Hippocampal formation (tissue), 2 donors: ENCODE results near the gene DYRK2.
A peak's percentile ranks its signal among the peaks of the same experiment; 100 is the strongest.

Experiments
- DNase-seq, 2 donors: peaks; one replicate each; lab custom pipeline; 2025; lab: John Stamatoyannopoulos, UW

The DYRK2 gene

DNA sequence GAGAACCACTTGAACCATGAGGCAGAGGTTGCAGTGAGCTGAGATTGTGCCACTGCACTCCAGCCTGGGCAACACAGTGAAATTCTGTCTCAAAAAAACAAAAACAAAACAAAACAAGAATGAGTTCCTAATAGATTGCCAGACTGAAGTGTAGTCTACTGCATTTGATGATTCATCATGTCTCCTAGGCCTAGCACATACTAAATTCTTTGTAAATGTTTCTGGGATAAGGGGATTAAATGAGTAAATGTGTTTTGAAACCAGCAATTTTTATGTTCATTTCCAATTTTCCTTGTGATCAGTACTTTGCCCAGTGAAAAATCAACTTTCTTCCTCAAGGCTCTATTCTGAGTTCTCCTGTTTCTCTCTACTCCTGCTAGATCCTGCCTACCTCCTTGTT lies 2.9 kb upstream of the DYRK2 start:
- no peak for DNase-seq

DNA sequence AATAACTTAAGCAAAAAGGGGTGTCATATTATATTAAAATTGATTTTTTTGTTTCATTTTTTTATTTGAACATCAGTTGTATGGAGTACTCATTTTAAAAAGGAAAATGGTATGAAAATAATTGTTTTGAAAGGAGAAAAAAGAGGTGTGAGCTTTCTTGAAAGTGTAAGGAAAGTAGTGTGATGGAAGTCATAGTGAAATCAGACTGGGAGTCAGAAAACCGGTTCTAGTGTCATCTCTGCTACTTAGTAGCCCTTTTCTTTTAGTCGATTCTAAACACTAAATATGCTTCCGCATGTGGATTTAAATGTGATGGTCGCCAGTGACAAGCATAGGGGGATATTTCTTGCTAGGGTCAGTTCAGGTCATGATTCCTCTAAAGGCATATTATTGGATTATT lies 1.8 kb upstream of the DYRK2 start:
- DNase-seq = no peak

DNA sequence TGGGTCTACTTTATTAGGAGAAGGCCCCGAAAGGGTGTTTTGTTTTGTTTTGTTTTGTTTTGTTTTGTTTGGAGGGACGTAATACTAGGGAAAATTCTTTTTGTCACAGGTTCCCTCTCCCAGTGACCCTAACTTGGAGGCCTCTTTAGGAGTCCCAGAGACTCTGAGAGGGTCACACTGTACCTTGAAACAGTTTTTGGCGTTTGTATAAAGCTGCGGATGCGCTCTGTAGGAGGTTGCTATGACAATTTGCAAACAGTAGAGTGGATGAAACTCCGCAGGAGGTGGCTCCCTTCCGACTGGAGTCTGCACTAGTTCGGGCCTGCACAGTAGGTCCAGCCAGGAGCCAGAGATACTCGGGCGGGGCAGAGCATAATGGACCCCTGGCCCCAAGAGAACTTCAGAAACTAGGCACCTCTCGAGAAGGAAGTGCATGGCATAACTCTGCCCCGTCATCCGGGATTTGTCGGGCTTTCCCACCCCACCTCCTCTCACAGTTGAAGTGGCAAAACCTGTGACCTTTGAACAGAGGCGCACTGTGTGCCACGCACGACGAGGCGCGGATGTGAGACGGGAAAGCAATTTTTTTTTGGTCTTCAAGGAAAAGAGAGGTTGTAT lies 1.3 kb upstream of the DYRK2 start:
- DNase-seq = no peak

DNA sequence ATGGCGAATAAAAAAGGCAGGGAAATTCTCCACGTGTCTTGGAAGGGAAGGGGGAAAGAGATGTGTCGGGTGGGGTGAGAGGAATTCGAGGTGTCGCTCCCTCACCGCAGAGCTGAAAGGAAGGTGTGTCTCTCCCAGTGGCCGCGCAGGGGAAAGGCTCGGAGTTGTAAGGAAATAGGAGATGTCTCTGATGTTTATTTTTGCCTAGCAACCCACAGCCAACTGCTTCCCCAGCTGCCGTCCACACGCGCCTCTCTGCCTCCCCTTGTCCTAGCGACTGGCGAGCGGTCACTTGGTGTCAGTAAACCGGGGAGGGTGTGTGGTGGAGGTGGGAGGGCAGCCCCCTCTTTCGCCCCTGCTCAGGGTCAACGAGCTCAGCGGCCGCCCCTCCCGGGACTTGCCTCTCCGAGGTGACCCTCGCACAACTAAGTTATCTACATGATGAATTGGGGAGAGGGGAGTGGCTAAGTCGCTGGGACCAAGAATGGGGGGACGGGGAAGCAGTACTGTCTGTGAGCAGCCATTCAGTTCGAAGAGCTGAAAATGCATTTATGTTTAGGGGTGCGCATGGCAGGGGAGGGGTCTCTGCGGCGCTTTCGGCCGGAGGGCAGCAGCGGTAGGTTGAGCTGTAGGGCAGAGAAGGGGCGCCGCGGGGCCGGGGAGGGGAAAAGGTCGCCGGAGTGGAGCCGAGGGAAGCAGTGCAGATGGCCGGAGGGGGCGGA lies 585 bp upstream of the DYRK2 start:
- DNase-seq = peak; percentile 58 to 62

DNA sequence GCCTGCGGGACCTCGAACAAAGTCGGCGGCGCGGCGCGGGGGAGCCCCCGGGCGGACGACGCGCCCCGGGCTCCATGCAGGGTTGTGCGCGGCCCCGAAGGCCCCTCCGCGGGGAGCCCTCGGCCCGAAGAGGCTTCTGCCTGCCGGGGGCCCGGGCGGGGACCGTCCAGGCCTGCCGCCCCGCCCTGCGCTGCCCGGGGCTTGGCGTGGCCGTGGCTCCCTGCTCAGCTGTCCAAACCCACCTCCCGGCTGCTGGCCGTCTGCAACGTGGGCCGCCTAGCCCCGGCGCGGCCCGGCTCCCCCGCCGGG lies 670 bp downstream of the DYRK2 start:
- no peak for DNase-seq

DNA sequence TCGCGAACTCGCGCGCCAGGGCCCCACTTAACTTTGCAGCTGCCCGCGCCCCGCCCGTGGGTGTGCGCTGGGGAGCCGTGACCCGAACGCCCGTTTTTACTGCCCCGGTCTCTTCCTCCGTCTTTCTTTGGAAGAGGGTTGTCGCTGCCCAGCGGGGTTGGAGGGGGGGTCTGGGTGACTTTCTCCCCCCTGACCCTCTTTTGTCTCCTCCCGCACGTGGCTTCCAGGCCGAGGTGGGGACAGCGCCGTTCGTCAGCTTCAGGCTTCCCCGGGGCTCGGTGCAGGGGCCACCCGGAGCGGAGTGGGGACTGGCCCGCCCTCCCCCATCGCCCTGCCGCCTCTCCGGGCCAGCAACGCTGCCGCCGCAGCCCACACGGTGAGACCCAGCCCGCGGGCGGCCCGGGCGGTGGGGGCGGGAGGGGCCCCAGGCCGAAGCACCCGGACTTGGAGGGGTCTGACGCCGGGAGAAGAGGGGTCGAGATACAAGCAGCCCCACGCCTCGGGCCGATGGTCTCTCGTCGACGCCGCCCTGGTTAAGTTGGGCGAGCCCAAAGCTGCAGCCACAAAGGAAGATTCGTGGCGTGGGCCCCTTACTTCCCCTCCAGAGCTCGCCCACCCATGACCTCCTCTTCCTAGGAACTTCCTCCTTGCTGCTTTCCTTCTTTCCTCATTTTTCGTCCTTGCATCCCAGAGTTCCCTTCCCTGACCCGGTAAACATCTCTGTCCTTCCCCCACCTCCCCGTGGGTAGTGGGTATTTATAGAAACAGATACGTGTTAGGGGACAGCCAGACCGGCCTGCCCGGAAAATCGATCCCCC lies 1.2 kb downstream of the DYRK2 start:
- peak in 1 of 2 donors; percentile 42 for DNase-seq

DNA sequence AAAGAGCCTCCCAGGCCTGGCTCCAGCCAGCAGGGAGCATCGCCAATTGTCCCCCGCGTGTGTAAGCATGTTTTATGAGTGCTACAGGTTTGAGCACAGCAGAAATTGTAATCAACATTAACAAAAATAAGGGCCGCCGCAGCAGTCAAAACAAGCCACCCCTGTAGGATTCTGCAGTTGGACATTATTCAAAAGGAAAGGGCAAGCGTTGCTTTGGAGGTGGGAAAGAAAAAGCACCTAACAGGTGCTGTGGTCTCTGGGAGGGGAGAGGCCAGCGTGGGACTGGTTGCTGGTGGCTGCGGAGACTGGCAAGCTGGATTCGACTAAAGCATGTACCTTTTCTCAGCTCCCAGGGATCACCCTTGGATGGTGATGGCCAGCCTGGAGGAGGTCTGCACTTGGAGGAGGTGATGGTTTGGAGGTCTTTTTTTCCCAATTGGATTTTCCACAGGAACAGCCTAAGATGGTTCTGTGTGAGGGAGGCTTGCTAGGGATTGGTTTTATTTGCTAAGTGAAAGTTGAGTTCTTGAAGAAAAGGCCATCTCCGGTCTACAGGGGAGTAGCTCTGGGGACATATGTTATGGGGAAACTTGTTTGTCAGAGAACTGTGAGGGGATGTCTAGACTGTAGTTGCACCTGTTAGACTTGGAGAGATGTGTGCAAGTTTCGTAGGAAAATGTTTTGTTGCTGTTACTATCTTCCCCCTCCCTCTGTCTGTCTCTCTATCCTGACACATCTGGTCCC lies 2.0 kb downstream of the DYRK2 start:
- DNase-seq = no peak

DNA sequence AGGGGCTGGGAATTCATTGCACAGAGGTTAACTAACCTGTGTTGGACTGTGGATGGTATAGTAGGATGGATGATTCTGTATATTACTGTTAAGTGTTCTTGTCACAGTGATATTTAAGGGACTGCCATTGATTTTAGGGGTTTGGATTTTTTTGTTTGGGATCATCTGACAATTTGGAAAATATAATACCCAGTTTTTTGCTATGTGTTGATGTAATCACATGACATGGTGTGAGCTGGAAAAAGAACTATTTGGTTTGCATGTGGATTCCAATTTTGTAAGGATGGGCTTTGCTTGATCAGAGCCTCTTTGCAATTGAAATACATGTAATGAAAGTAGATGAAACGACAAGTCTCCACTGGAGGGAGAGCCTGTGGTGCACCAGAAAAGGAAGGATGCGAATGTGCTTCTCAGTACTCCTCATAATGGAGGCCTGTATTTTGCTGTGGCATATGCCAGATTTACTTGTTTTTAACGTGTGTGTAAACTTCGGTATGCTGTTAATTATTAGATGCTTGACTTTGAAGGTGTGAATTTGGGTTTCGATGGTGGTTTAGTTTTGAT lies 2.7 kb downstream of the DYRK2 start:
- peak; percentile 7 to 67 for DNase-seq

DNA sequence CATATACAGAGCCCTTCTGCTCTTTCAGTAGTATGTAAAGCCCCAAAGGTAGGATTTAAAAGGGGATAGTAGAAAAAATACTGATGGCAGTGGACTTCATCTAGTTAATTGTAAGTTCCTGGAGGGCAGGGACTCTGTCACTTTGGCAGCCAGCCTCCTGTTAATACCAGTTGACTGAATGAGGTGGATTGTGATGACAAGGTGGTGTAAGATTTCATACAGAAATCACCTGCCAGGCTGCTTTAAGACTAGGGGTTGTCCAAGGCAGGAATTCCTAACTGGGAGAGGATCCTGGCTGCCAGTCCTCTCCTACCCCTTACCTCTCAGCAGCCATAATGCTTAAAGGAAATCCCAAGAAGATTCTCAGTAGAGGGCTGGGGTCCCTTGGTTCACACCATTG lies 7.3 kb downstream of the DYRK2 start:
- no peak for DNase-seq

DNA sequence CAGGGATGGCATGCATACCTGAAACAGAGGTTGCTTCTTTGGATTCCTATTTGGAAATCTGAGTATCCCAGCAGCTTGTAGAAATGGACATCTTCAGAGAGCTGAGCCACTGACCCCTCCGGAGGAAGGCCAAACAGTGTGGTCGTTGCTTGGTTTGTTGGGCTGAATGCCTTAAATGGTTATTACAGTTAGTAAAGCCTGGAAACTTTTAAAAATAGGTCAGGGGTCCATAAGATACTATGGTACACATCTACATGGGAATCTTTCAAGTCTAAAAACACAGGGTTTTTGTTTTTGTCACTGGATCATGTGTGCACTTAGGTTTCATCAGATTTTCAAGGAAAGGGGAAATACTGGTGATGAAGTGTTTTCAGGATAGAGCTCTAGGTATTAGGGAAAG lies 7.7 kb downstream of the DYRK2 start:
- DNase-seq = no peak

DNA sequence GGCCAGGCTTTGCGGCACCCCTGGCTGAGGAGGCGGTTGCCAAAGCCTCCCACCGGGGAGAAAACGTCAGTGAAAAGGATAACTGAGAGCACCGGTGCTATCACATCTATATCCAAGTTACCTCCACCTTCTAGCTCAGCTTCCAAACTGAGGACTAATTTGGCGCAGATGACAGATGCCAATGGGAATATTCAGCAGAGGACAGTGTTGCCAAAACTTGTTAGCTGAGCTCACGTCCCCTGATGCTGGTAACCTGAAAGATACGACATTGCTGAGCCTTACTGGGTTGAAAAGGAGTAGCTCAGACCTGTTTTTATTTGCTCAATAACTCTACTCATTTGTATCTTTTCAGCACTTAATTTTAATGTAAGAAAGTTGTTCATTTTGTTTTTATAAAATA lies 9.9 kb downstream of the DYRK2 start:
- no peak for DNase-seq

DNA sequence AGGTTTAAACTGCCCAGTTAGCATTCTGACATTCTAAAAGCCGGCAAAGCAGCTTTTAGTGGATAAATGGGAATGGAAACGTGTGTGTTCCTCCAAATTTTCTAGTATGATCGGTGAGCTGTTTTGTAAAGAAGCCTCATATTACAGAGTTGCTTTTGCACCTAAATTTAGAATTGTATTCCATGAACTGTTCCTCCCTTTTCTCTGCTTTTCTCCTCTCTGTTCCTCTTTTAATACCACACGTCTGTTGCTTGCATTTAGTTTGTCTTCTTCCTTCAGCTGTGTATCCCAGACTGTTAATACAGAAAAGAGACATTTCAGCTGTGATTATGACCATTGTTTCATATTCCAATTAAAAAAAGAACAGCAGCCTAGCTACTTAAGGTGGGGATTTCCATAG lies 10.7 kb downstream of the DYRK2 start:
- DNase-seq = no peak

DNA sequence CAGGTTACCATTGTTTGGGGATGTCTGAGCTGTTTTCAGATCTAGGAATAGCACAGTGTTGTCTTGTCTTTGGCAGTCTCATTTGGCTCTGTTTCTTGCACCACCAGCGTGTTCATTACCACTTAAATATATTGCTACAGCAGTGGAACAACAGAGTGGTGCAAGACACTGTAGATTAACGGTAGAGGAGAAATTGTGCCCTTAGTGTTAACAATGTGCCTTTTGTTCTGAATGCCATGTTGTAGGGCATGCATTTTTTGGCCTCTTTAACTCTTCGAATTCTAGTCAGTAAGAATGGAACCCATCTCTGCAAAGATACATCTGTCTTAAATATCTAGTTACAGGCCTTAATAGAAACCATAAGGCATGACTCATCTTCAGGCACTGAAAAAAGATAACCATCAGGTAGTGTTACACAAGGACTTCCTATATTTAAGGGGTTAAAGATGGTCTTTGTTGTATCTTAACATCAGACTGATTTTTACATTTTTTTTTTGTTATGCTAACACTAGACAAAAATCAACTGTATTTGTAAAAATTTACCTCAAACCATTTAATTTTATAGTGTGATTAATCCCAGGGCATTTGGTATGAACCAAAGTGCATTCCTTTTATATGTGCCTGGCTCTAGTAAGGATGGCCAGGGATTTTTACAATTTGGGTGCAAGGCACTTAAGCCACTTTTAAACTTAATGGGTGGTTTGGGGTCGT lies 12.9 kb downstream of the DYRK2 start:
- DNase-seq = peak in 1 of 2 donors; percentile 18

DNA sequence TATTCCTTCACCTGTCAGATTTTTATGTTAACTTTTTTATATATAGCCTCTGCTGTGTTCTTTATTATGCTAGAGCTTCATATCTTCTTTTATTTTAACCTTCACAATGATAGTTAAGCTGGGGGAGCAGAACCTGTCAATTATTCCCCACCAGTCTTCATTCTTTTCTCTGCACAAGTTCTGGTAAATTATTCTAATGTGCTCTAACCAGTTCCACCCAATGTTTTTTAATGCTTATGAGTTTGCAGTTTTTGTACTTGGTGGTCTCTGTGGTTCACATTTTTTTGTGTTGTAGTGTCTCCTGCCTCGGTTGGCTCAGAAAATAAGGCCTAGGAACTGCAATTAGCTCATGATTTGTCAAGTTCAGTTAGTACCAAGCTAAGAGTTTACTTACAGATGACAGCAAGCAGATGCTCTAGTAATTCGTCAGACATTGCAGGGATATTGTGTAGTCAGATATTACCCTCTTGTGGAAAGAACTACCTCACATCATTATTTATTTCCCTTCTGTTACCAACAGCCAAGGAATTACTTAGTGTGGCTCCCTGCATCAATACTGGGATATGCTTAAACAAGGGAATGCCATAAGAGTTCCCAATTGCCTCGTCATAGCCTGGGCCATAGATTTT lies 14.5 kb downstream of the DYRK2 start:
- DNase-seq = no peak

DNA sequence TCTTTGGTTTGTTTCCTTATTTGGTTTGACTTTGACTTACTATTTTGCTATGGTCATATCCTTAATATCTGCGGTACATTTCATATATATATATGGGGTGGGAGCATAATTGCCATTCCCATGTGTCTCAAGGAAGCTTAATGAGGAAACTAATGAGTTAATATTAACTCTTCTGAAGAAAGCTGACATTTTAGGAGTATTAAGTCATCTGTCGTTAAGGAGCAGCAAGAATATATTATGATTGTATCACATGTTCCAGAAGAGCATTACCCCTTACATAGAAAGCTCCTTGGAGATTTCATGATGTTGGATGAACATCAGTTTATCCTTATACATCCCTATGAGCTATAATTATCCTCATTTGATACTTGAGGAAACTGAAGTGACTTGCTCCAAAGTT lies 15.6 kb downstream of the DYRK2 start:
- no peak for DNase-seq

DNA sequence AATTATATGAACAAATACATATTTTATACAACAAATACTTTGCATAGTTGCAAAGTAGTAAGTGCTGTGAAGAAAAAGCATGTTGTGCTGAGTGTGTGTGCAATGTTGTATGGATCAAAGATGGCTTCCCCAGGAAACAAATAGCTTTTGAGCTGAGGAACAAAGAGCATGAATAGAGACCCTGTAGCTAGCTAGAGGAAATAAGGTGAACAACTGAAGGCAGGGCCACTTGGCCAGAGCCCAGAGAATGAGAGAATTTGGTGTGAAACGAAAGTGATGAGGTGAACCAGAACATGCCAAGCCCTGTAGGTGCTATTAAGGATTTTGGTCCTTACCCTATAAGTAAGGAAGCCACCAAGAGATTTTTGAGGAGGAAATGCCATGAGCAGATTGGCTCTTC lies 17.1 kb downstream of the DYRK2 start:
- DNase-seq = no peak

DNA sequence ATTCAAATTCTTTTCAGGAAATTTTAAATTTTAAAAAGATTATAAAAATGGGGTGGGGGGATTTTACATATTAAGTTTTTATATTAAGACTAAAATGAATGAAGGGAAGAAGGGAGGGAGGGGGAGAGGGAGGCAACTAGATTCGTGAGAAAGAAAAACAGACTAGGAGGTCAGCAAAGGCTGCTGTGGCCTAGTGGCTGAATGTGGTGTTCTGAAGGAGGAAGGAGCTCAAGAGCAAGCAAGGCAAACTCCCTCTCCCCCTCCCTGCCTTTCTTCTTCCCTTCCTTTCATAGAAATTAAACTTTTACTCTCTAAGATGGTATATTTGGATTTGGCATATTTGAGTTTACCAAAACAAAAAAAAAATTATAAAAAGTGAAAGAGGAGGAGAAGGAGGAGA lies 18.1 kb downstream of the DYRK2 start:
- no peak for DNase-seq

DNA sequence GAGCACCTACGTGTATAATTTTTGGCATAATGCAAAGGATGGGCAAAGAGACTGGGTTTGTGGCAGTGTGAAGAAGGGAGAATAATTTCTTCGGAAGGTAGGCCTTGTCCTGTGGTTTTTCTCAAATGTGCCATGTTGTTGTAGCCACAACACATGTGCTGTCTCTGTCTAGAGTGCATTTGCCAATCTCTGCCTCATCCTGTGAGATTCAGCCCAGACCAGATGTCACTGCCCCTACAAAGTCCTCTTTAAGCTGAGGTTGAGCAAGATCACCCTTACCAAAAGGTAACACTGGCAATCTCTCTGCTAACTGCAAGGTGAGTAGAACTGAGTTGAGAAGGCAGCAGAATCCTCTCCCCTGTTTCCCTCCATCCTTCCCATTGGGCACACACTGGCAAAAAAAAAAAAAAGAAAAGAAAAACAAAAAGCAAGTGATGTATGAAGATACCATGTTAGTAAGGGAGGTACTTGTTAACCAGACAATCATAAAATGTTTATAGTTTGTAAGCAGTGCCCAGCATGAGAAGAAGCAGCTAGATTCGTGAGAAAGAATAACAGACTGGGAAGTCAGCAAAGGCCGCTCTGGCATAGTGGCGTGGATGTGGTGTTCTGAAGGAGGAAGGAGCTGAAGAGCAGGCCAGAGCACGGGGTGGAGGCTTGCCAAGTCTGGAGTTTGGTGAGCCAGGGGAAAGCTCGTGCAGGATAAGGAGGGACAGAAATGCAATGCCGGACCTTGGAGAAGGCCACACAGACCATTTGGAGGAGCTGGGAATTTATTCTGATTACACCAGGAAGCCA lies 18.9 kb downstream of the DYRK2 start:
- DNase-seq = no peak

DNA sequence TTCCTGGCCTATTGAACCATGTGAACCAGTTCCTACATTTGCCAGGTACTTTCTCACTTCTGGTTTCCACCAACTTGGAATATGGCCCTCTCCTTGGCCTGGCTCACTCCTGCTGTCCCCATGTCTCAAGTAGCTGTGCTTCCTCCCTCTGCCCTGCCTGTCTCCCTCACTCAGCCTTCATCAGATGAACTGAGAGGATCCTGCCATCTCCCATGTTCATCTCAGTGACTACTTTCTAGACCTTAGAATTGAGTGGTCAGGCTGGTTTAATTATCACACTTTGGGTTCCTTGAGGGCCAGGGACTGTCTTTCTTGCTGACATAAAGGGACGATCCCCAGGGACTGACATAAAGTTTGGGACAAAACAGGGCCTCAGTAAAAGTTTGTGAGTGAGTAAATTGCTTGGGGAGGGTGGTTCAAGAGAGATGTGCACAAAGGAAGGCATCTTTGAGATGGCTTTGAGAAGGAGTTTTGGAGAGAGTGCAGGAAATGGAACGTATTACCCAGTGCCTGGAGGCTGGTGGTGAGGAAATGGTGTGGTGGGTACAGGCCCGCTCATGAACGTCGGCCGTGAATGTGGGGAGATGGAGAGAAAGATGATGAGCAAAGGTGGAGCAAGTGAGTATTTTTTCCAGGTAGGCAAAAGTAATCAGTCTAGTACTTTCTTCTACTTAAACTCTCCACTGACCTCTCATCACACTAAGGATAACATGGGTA lies 20.8 kb downstream of the DYRK2 start:
- no peak for DNase-seq
